HG03378 (cell line): ENCODE measurements around the gene BOK.
"Not testable (repeated sequence)": the region's sequence is repeated elsewhere in the genome, so short reads cannot be mapped to it uniquely, and the experiment has no call there.

Experiments used
- ATAC-seq: cut with Tn5 transposase; IDR thresholded peaks from one replicate; pipeline ENCODE4 v1.9.1; 2021; ENCODE audit warnings: mild to moderate bottlenecking, moderate library complexity; ENCODE audit not compliant: unreplicated experiment

BOK gene

DNA sequence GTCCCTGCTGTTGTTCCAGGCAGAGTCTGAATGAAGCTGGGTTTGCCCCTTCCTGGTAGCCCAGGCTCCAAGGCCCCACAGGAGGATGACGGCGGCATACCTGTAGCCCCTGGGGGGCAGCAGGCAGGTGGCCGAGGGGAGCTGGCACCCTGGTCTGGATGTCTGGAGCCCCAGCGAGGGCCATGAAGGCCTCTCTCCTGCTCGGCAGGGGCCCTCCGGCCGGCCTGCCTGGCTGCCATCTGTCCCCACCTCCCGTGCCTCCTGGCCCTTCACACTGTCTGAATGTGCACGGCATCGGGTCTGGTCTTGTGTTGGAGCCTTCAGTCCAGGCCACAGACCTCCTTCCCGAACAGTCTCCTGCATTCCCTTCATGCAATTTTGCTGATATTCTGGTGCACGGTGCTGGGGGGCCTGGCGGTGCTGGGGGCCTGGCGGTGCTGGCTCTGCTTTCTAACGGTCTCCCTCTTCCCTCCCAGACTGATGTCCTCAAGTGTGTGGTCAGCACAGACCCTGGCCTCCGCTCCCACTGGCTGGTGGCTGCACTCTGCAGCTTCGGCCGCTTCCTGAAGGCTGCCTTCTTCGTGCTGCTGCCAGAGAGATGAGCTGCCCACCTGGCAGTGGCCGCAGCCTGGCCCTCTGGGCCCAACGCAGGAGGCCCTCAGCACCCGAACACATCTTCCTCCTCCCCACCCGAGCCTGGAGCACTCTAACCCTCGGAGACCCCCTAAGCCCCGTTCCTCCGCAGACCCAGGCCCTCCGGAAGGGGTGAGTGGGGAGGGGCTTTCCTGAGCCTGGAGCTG is 13.5 kb downstream of the BOK start:
- no peak for ATAC-seq

DNA sequence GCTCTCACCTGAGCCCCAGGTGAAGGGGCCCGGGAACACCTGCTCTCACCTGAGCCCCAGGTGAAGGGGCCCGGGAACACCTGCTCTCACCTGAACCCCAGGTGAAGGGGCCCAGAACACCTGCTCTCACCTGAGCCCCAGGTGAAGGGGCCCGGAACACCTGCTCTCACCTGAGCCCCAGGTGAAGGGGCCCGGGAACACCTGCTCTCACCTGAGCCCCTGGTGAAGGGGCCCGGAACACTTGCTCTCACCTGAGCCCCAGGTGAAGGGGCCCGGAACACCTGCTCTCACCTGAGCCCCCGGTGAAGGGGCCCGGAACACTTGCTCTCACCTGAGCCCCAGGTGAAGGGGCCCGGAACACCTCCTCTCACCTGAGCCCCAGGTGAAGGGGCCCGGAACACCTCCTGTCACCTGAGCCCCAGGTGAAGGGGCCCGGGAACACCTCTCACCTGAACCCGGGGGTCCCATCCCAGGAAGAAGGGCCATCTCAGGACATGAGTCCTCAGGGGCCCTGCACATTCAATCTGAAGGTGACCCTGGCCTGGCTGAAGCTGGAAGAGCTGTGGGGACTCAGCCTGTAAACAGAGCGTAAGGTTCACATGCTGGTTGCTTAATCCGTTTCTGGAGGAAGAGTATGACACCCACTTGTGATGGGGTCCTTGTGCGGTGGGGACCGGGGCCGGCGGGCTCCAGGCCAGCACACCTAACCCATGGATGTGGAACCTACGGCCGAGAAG is 14.5 kb downstream of the BOK start:
- ATAC-seq, result not testable (repeated sequence)

GRCh38 chr2:241573741-241574140 is 15.2 kb downstream of the BOK start:
- no peak for ATAC-seq

- ATAC-seq, result no peak
Measured at GRCh38 chr2:241574911-241575623, 16.5 kb downstream of the BOK start.

DNA sequence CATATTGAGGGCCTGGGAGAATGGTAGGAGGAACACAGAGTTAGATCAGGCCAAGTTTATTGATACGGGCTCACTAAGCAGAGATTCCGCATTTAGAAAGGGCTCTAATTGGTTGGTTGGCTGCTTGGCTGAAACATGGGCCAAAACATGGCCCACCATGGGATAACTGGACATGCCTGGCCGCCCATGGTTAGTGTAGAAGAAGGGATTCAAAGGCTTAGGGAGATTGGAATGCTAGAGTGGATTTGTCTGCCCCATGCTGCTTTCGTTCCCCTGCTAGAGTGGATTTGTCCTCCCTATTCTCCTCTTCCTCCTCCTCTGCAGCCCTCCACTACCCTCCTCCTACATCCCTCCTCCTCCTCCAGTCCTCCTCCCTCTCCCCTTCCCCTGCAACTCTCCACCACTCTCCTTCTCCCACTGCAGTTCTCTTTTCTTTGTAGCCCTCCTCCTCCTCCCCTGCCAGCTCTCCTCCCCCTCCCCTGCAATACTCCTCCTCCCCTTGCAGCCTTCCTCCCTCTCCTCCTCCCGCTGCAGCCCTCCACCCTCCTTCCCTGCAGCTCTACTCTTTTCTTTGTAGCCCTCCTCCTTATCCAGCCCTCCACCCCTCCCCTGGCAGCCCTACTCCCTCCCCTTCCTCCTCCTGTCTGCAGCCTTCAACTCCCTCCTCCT is 17.2 kb downstream of the BOK start:
- no peak for ATAC-seq

DNA sequence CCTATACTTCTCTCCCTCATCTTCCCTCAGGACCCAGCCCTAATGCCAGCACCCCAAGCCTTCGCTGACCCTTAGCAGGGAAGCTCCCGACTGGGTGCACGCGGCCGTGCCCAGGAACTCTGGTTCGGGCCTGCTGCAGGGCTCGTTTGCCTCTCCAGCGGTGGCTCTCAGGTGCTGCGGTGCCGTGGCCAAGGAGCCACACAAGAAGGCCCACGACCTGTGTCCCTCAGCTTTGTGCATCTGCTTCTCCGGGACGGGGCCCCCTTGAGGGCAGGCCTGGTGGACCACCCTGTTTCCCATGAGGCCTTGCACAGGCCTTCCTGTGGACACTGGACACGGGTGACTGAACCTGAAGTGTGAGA is 17.7 kb downstream of the BOK start:
- no peak for ATAC-seq

- no peak for ATAC-seq
Measured at GRCh38 chr2:241577413-241578122, 19.0 kb downstream of the BOK start.

DNA sequence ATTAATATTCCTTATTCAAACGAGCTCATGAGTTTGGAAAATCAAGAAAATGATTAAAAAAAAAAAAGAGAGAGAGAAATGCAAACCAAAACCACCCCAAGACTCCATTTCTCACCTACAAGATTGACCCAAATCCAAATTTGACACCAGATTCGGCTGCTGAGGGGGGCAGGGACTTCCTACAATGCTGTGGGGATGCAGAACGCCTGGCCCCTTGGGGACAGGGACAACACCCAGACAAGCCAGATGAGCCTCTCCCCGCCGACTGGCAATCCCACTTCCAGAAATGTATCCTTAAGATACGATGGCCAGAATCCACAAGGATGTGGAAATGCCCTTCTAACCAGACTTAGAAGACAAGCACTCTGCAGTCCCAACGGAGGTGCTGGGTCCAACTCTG is 20.7 kb downstream of the BOK start:
- no peak for ATAC-seq

DNA sequence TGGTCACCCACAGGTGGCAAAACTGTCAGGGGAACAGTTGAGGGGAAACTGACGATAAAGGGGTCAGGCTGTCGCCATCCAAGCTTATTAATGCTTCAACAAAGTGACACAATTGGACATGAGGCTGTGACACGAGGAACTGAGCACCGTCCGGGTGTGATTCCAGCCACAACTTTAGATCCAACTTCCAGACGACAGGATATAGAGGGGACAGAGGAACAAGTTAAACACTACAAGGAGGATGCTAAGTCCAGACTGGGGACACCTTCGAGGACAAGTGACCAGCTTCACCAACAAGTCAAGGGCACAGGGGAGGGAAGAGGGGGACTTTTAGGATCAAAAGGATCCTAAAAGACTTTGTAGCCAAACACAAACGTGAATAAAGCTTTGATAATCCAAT is 23.8 kb downstream of the BOK start:
- ATAC-seq, result no peak

DNA sequence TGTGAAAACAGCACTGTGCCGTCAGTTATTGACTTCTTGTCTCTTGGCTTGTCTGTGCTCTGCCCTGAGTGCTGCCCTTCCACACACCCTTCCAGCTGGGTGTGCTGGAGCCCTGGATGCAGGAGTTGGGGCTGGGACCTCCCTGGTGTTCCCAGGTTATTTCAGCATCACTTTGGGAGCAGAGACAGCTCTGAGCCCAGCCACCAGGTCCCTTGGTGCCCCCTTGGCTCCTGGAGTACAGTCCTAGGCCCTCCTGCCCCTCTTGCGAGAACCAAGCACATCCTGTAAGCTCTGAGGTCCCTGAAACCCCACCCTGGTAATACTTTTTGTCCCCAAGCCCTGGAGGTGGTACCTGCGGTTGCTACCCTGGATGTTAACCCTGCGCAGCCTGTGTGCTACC is 24.3 kb downstream of the BOK start:
- no peak for ATAC-seq

DNA sequence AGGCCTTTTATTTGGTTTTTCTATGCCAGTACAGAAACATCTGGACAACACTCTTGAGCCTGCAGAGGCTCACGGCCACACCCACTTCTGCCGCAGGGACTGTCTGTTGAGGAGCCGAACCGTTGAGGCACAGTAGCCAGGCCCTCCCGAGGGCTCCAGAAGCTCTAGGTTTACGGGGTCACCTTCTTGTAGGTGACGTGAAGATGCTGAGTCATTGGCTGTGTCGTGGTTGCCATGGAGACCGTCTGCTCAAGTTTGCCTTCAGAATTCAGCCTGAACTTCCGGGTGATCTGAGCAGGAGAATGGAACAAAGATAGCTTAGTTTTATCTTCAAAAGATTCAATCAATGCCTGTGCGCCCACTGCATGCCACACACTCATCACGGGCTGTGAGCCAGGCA is 25.9 kb downstream of the BOK start:
- ATAC-seq, result no peak

DNA sequence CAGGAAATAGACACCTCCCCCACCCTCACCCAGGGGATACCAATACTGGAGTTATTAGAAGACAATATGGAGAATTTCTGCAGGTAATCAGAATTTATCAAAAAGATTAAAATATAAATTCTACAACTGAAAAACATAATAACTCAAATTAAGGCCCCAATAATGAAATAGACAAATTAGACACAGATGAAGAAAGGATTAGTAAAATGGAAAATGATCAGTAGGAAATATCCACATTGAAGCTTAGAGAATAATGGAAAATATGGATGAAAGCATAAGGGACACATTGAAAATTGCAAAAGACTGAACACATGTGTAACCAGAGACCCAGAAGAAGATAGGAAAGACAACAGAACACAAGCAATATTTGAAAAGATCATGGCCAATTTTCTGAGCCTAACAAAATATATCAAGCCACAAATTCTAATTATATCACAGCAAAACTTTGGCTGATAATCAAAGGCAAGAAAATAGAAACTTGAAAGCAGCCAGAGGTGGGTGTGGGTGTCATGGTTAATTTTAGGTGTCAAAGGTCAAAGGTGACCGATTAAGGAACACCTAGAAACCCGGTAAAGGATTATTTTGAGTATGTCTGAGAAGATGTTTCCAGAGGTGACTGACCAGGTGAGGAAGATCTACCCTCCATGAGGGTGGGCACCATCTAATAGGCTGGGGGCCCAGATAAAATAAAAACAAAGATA is 28.2 kb downstream of the BOK start:
- ATAC-seq, result no peak

DNA sequence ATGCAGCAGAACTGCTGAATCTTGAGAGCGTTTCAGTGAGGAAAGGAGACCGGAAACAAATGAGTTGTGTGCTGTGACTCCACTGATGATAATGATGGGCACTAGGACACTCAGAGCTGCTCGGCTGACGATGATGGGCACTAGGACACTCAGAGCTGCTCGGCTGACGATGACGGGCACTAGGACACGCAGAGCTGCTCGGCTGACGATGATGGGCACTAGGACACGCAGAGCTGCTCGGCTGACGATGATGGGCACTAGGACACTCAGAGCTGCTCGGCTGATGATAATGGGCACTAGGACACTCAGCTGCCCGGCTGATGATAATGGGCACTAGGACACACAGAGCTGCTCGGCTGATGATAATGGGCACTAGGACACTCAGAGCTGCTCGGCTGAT is 31.3 kb downstream of the BOK start:
- not testable (repeated sequence) for ATAC-seq

DNA sequence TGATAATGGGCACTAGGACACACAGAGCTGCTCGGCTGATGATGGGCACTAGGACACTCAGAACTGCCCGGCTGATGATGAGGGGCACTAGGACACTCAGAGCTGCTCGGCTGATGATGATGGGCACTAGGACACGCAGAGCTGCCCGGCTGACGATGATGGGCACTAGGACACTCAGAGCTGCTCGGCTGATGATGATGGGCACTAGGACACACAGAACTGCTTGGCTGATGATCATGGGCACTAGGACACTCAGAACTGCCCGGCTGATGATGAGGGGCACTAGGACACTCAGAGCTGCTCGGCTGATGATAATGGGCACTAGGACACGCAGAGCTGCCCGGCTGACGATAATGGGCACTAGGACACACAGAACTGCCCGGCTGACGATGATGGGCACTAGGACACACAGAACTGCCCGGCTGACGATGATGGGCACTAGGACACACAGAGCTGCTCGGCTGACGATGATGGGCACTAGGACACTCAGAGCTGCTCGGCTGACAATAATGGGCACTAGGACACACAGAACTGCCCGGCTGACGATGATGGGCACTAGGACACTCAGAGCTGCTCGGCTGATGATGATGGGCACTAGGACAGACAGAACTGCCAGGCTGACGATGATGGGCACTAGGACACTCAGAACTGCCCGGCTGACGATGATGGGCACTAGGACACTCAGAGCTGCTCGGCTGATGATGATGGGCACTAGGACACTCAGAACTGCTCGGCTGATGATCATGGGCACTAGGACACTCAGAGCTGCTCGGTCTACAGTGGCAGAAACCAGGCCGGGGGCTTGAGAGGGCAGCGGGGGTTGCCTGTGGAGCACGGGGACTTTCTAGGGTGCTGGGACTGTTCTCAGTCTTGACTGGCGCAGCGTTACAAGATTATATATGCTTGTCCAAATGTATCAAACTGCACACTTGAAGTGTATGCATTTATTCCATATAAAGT is 32.2 kb downstream of the BOK start:
- ATAC-seq, result not testable (repeated sequence)

GRCh38 chr2:241592126-241592845 is 33.7 kb downstream of the BOK start:
- no peak for ATAC-seq

DNA sequence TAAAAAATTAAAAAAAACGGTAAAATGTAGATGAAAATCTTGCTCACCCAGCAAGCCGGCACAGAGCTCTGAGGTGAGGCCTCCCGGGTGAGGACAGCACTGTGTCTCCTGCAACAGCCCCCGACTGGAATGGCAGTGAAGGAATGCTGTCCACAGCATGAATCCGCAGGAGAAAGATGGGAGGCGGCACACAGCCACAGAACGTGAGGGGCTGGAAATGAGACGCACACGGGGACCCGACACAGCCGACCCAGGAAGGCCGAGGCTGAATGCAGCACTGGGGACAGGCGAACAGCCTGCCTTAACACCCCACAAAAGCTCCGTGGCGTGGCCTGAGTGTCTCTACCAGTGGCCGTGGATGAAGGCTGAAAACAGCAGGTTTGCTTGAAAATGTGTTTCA is 34.7 kb downstream of the BOK start:
- no peak for ATAC-seq

GRCh38 chr2:241595600-241596140 is 37.1 kb downstream of the BOK start:
- ATAC-seq, result no peak

DNA sequence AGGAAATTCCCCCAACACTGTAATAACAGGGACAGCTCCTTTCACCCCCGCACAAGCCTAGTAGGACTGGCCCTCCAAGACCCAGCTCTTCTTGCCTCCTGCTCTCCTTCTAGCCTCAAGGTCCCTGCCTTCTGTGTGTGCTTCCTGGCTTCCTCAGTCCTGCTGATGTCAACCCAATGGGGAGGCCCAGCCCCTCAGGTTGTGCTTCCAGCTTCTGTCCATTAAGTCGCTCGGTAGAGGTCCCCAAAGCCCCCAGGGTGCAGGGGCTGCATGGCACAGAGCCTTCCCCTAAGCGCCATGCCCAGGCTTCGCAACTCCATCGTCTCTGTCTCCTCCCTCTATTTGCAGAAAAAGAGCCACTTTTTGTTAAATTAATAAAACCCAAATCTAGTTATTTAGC is 39.0 kb downstream of the BOK start:
- ATAC-seq, result no peak
